Hindlimb muscle (tissue), 1 donor: ENCODE results near the gene SRP72. TPM values are rescaled to one million over a fixed set of nuclear protein-coding genes. Genes with fewer than 3 reads are reported as not detected.

ENCODE experiments used
- DNase-seq: peaks from one replicate; pipeline ENCODE4 v3.0.0-alpha.2; 2013
- polyA plus RNA-seq: library from polyadenylated mRNA; unstranded; fragments of 120-200 nt; gene quantifications from one replicate; pipeline ENCODE4 v1.2.1, GENCODE V29; 2013; ENCODE audit not compliant: insufficient read length

The SRP72 gene
- polyA plus RNA-seq, 1 donor = 67.6 TPM

GRCh38 chr4:56466296-56466761 is 1.1 kb upstream of the SRP72 start:
- peak; percentile 7 for DNase-seq

GRCh38 chr4:56466910-56467283 is 520 bp upstream of the SRP72 start:
- no peak for DNase-seq

- peak; percentile 31 for DNase-seq
Measured at GRCh38 chr4:56468097-56468422, 643 bp downstream of the SRP72 start.

- no peak for DNase-seq
Measured at GRCh38 chr4:56469489-56470210, 2.2 kb downstream of the SRP72 start.

GRCh38 chr4:56475917-56476316 is 8.5 kb downstream of the SRP72 start:
- no peak for DNase-seq

- no peak for DNase-seq
Measured at GRCh38 chr4:56477192-56477702, 9.8 kb downstream of the SRP72 start.

GRCh38 chr4:56480691-56481090 is 13.3 kb downstream of the SRP72 start:
- no peak for DNase-seq

GRCh38 chr4:56496241-56496640 is 28.8 kb downstream of the SRP72 start:
- no peak for DNase-seq

GRCh38 chr4:56505269-56506130 is 38.1 kb downstream of the SRP72 start, which contains the start of gene ARL9:
Gene ARL9 (plus strand): TSS chr4:56505791. CDS start chr4:56505863, 72 bp downstream.
- DNase-seq = peak; percentile 50

GRCh38 chr4:56511098-56511497 is 43.7 kb downstream of the SRP72 start:
- DNase-seq = peak; percentile 33

- no peak for DNase-seq
Measured at GRCh38 chr4:56512166-56512565, 44.7 kb downstream of the SRP72 start.

GRCh38 chr4:56513517-56513916 is 46.1 kb downstream of the SRP72 start:
- no peak for DNase-seq

- DNase-seq = peak; percentile 71
Measured at GRCh38 chr4:56530269-56531148, 63.1 kb downstream of the SRP72 start.

- no peak for DNase-seq
Measured at GRCh38 chr4:56531149-56531770, 63.8 kb downstream of the SRP72 start.

GRCh38 chr4:56531823-56532222 is 64.4 kb downstream of the SRP72 start:
- no peak for DNase-seq

GRCh38 chr4:56532239-56532638 is 64.8 kb downstream of the SRP72 start:
- no peak for DNase-seq

GRCh38 chr4:56535915-56536314 is 68.5 kb downstream of the SRP72 start:
- no peak for DNase-seq

- DNase-seq = no peak
Measured at GRCh38 chr4:56537147-56537546, 69.7 kb downstream of the SRP72 start.

GRCh38 chr4:56540826-56541225 is 73.4 kb downstream of the SRP72 start:
- DNase-seq = no peak

- DNase-seq = peak; percentile 89
Measured at GRCh38 chr4:56544573-56545131, 77.2 kb downstream of the SRP72 start.

GRCh38 chr4:56550642-56551041 is 83.2 kb downstream of the SRP72 start:
- no peak for DNase-seq

- no peak for DNase-seq
Measured at GRCh38 chr4:56551516-56551915, 84.1 kb downstream of the SRP72 start.
